ENCODE data around the gene FGF2. TPM values are rescaled to one million over a fixed set of nuclear protein-coding genes. Genes with fewer than 3 reads are reported as not detected.

The FGF2 gene
- total RNA-seq, 1 experiment from 2014 or later, result 99.0 TPM

DNA sequence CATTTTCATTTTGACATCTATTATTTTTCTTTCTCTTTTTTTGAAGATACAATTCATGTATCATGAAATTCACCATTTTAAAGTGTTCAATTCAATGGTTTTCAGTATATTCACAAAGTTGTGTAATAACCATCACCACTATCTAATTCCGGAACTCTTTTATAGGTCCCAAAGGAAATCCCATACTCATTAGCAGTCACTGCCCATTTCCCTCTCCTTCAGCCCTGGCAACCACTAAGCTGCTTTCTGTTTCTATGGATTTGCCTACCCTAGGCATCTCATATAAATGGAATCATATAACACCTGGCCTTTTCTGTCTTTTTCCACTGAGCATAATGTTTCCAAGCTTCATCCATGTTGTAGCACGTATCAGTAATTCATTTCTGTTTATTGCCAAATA is 3.2 kb upstream of the FGF2 start:
- no peak overlapping the region for H3K4ac ChIP-seq (ENCODE audit: low read depth, low read length)
- no peak overlapping the region for H4K5ac ChIP-seq (ENCODE audit: insufficient read length, low read depth, low read length)
- TF ChIP-seq, protein P1, sequence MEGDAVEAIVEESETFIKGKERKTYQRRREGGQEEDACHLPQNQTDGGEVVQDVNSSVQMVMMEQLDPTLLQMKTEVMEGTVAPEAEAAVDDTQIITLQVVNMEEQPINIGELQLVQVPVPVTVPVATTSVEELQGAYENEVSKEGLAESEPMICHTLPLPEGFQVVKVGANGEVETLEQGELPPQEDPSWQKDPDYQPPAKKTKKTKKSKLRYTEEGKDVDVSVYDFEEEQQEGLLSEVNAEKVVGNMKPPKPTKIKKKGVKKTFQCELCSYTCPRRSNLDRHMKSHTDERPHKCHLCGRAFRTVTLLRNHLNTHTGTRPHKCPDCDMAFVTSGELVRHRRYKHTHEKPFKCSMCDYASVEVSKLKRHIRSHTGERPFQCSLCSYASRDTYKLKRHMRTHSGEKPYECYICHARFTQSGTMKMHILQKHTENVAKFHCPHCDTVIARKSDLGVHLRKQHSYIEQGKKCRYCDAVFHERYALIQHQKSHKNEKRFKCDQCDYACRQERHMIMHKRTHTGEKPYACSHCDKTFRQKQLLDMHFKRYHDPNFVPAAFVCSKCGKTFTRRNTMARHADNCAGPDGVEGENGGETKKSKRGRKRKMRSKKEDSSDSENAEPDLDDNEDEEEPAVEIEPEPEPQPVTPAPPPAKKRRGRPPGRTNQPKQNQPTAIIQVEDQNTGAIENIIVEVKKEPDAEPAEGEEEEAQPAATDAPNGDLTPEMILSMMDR (conservative IDR thresholded peaks at IDR 0.05), result no peak
- no peak overlapping the region for H3K18ac ChIP-seq (ENCODE audit: insufficient read length, low read depth, low read length)
- WGBS (ENCODE audit: extremely low coverage, insufficient read length, low lambda C conversion rate), result no CpG with 5 or more reads among the region's 2 CpGs
- no peak overlapping the region for H3K27ac Mint-ChIP-seq
- peaks cover 2 to 8% (median 7%) of the 10 kb centered on the region in 3 experiments; a peak in 6 of 7 replicates for H3K36me3 Mint-ChIP-seq (ENCODE audit: insufficient read depth in 1 of 3, low read depth in 3 of 3)
- no peak overlapping the region for H3K27ac ChIP-seq (ENCODE audit: insufficient read length, low read depth, low read length)
- no peak overlapping the region for H3K4me3 Mint-ChIP-seq
- no peak overlapping the region for H2BK120ac ChIP-seq (ENCODE audit: low read depth, low read length, poor library complexity, severe bottlenecking)
- H3K27me3 ChIP-seq (ENCODE audit: insufficient read depth, low read length), result no peaks in the 10 kb centered on the region
- H2AK5ac ChIP-seq (ENCODE audit: insufficient read length, low read length), result no peak overlapping the region
- H3K9me3 Mint-ChIP-seq, result peaks cover 0 to 2% of the 10 kb centered on the region in 2 experiments; a peak in 2 of 5 replicates
- H2BK12ac ChIP-seq (ENCODE audit: insufficient read length, low read depth, low read length), result no peak overlapping the region
- no peak overlapping the region for H4K91ac ChIP-seq (ENCODE audit: insufficient read length, low read depth, low read length)
- H3K4me1 ChIP-seq (ENCODE audit: insufficient read depth, low read length), result peaks cover 3% of the 10 kb centered on the region; the same call in 1 of the 2 replicates
- no peak overlapping the region for H3T11ph ChIP-seq (ENCODE audit: low read length)
- H3K4me2 ChIP-seq (ENCODE audit: insufficient read depth, insufficient read length, low read length), result no peak overlapping the region
- no peak overlapping the region for H2BK5ac ChIP-seq (ENCODE audit: insufficient read length, low read length)
- no peak overlapping the region for H3K14ac ChIP-seq (ENCODE audit: insufficient read depth, low read length)
- no peak for DNase-seq
- no peak overlapping the region for H2BK15ac ChIP-seq (ENCODE audit: low read depth, low read length)
- H2AFZ ChIP-seq (ENCODE audit: low read length), result no peak overlapping the region
- H3K9me3 ChIP-seq (ENCODE audit: control insufficient read depth, low read depth, low read length), result no peaks in the 10 kb centered on the region
- no peaks in the 10 kb centered on the region for H3K79me1 ChIP-seq (ENCODE audit: insufficient read depth, low read depth, low read length, poor library complexity, severe bottlenecking)
- peaks cover 32 to 36% of the 10 kb centered on the region in 2 experiments for H3K4me1 Mint-ChIP-seq
- no peaks in the 10 kb centered on the region for H4K20me1 ChIP-seq (ENCODE audit: control insufficient read depth, insufficient read depth, insufficient read length)
- H3K27me3 Mint-ChIP-seq (ENCODE audit: low read depth), result no peaks in the 10 kb centered on the region
- H3K9ac ChIP-seq (ENCODE audit: extremely low read depth, insufficient read length, low read length), result no peak overlapping the region
- H4K8ac ChIP-seq (replicated peaks; ENCODE audit: insufficient read length, low read depth, low read length), result no peak overlapping the region
- no peak overlapping the region for H2BK20ac ChIP-seq (ENCODE audit: low read depth, low read length, poor library complexity, severe bottlenecking)
- H3K79me2 ChIP-seq (ENCODE audit: insufficient read depth, low read length), result peaks cover 3% of the 10 kb centered on the region; the same call in 1 of the 2 replicates
- no peak overlapping the region for H3K56ac ChIP-seq (ENCODE audit: insufficient read length, low read depth, low read length)
- no peak overlapping the region for H3K23ac ChIP-seq (ENCODE audit: insufficient read length, low read depth, low read length)
- peaks cover 6% of the 10 kb centered on the region for H3K23me2 ChIP-seq (ENCODE audit: insufficient read length, low read depth, low read length, poor library complexity, severe bottlenecking)

Measured in H9 (cell line).